Testis (tissue), 2 donors: ENCODE results near the gene SOX6.

ENCODE experiments used
- POLR2A ChIP-seq: fragments of 450-650 bp; IDR thresholded peaks from one replicate; pipeline ENCODE4 v1.6.1; 2017; ENCODE audit warnings: antibody characterized with exemption, mild to moderate bottlenecking, moderate library complexity
- TF ChIP-seq, protein P1 (sequence below), 3 experiments: fragments of 450-650 bp in 2 of 3; fragments of 200-600 bp in 1 of 3; sonication (generic) in 1 of 3; IDR thresholded peaks; one replicate each; pipeline ENCODE4 v1.5.1; 2016 to 2019; ENCODE audit warnings: antibody characterized with exemption in 3 of 3, mild to moderate bottlenecking in 2 of 3, moderate library complexity in 1 of 3

DNA sequence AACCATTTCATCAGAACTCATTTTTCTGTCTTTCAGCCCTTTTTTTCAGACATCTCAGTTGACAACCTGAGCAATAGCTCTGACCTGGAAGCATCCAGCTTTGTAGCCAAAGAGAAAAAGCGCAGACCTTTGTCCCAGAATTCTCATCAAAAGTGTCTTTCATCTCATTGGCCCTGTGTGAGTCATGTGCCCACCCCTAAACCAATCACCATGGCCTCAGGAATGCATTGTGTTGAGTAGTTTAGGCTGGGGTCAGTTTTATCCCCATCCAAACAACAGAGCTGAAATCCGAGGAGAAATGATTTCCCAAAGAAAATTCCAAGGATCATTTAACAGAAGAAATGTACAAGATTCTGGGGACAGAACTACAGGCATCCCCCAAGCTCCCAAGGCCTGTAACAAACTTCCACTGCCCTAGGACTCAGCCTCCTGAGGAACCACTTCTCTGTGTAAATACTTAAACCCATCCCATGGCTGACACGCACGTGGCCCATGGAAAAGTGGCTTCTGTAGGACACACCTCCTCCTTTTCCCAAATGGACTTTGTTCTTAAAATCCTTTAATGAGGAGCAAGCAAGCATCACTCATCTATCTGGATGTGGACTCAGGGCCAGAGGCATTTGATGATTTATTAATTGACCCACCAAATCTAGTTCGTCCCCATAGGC lies 429.0 kb downstream of the SOX6 start:
- TF ChIP-seq, protein P1, sequence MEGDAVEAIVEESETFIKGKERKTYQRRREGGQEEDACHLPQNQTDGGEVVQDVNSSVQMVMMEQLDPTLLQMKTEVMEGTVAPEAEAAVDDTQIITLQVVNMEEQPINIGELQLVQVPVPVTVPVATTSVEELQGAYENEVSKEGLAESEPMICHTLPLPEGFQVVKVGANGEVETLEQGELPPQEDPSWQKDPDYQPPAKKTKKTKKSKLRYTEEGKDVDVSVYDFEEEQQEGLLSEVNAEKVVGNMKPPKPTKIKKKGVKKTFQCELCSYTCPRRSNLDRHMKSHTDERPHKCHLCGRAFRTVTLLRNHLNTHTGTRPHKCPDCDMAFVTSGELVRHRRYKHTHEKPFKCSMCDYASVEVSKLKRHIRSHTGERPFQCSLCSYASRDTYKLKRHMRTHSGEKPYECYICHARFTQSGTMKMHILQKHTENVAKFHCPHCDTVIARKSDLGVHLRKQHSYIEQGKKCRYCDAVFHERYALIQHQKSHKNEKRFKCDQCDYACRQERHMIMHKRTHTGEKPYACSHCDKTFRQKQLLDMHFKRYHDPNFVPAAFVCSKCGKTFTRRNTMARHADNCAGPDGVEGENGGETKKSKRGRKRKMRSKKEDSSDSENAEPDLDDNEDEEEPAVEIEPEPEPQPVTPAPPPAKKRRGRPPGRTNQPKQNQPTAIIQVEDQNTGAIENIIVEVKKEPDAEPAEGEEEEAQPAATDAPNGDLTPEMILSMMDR (IDR thresholded peaks at IDR 0.05): no peak
- no peak for TF ChIP-seq POLR2A
